ENCODE measurements around the gene OR2A25.
"Not testable (repeated sequence)": the region's sequence is repeated elsewhere in the genome, so short reads cannot be mapped to it uniquely, and the experiment has no call there.

Gene OR2A25, protein sequence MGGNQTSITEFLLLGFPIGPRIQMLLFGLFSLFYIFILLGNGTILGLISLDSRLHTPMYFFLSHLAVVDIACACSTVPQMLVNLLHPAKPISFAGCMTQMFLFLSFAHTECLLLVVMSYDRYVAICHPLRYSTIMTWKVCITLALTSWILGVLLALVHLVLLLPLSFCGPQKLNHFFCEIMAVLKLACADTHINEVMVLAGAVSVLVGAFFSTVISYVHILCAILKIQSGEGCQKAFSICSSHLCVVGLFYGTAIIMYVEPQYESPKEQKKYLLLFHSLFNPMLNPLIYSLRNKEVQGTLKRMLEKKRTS

DNA sequence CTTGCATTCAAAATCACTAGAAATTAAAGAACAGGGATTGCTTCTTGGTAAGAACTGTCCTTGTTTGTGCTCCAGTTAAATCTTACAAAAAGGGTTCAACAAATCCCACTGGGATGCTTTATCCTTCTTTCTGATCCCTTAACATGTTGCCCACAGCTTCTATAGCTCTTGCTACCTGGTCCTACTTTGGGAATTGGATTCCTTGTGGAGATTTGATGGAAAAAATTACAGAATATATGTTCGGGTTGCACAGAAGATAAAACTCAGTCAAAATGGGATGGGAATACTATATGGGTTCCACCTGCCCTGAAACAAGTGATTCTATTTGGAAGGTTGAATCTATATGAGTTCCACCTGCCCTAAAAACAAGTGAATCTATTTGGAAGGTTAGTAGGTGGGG, at the start of gene OR2A25:
OR2A25 (plus strand) TSS at position 301 of the 400 bp plus-strand sequence. CDS start 4,409 bp downstream, outside the sequence.
- DNase-seq (ENCODE audit: low read depth) = no peak

DNA sequence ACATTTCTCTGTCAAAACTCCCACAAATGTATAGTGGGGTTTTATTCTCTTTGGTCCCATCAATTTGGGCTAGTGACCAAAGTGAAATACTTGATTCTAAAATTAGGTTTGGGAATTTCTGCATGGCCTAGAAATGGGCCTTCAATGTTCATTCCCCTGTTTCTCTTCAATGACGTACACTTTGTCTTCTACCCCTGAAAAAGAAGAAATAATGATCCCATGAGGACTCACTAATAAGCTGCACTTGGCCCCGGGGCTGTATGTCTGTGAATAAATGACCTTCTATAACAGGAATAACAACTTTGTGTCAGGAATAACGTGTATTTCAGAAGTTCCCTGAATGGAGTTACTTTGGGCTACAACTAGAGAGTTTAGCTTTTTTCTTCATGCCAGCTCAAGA, 49.3 kb upstream of the OR2A25 start:
- no peak for DNase-seq (ENCODE audit: low read depth)

DNA sequence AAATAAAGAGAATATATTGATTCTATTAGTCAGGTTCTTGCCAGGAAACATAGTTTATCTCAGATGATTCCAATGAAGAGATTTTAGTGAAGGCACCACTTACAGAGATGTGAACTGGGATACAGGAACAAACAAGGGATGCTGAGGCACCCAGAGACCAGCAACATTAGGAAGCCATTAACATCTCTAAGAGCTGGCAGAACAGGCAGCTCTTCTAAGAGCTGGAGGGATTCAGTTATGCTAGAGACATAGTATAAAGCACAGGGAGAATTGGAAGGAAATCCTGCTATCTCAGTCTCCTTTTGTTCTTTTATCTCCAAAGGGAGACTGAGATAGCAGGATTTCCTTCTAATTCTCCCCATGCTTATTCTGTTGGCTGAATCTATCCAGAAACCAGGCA, 47.4 kb upstream of the OR2A25 start:
- DNase-seq (ENCODE audit: low read depth) = no peak

DNA sequence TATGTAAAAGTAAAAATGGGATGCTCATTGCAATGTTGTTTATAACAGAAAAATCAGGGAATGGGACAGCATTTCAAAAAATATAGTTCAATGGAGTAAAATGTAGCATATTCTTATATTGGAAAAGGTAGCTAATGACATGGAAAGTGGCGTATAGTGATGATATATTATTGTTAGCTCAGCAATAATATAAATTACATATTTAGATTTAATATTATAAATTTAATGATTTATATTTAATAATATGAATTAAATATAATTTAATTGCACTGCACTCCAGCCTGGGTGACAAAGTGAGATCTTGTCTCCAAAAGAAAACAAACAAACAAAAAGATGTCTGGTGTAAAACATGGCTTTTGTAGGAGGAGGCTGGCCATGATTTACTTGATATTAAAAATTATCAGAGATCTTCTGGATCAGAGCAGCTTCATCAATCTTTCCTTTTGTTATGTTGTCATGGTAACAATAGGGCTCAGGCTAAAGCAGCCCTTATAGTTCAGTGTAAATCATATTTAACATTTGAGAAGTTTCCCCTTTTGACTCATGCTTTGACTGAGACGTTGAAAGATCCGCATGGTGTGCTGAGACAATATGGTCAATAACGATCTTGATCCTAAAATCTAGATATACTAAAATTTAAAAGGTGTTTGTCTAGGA, 46.3 kb upstream of the OR2A25 start:
- DNase-seq (ENCODE audit: low read depth) = no peak

DNA sequence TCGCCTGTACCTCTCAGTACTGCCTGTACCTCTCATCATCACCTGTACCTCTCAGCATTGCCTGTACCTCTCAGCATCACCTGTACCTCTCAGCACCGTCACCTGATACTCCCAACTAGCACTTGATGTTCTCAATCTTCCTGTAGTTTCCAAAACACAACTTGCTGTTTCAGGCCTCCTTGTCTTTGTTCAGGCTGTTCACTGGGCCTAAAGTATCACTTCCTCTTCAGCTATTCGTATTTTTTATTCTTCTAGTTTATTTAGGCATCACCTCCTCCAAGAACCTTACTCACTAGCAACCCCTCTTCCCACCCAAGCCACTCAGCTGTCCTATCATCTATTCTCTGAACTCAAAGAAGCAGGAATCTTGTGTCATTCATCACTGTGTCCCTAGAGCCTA, 45.4 kb upstream of the OR2A25 start:
- no peak for DNase-seq (ENCODE audit: low read depth)

DNA sequence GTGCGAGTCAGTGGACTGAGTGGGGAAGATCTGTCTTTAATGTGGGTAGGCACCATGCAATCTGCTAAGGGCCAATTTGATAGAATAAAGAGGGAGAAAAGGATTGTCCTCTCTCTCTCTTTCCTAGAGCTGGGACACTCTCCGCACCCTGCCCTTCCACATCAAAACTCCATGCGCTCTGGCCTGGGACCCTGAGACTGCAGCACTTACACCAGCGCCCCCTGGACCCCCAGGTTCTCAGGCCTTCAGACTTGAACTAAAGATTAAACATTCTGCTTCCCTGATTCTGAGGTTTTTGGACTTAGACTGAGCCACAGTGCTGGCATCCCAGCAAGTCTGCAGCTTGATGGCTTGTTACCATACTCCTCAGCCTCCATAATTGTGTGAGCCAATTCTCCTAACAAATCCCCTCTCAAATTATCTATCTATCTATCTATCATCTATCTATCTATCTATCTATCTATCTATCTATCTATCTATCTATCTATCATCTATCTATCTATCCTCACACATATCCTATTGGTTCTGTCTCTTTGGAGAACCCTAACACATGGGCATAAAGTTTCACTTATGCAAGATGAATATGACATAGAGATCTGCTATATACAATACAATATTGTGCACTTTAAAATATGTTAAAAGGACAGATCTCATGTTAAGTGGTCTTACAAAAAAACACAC, 43.3 kb upstream of the OR2A25 start:
- no peak for DNase-seq (ENCODE audit: low read depth)

DNA sequence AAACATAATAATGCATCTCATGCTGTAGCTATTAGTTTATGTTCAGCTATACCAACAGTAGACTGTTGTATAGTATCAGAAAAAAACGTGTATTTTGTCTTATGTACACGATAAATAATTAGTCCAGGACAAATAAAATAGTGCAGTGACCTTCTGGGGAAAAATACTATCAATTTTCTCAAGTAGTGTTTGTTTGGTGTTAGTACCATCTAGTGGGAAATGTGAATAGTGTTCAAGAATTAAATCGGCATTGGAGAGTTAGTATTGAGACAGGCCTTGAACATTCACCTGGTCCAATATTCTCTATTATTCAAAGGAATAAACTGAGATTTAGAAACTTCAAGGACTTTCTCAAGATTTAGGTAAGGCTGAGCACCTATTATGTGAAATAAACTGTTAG, 42.5 kb upstream of the OR2A25 start:
- no peak for DNase-seq (ENCODE audit: low read depth)

DNA sequence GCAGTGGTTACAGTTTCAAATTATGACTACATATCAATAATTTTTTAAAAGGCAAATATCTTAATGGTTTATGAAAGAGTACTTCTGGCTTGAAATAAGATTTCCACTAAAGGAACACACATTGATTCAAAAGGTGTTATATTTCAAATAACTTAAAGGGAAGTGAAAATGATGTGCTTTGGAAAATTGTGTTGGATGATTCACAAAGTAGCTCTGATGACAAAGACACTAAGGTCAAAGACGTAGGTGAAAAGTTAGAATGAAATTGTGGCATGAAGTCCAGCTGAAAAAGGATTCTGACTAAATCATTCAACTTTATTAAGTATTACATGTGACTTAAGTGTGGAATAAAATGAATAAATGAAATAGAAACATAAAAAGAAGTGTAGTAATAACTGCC, 41.6 kb upstream of the OR2A25 start:
- no peak for DNase-seq (ENCODE audit: low read depth)

DNA sequence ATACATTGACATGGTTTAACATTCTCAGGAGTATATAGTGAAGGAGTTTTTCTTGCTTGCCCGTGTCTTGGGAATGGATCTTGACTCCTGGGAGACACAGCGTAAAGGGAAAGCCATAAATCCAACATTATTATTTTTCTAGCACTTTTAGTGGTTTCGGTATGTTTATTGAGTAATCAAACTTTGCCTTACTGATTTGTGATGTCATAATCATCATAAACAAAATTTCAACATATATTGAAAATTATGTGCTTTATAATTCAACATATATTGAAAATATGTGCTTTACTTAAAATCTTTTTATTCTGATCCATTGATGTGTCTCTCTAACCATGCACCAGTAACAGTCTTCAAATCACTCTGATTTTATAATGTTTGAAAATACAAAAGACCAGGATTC, 41.1 kb upstream of the OR2A25 start:
- DNase-seq (ENCODE audit: low read depth) = no peak

DNA sequence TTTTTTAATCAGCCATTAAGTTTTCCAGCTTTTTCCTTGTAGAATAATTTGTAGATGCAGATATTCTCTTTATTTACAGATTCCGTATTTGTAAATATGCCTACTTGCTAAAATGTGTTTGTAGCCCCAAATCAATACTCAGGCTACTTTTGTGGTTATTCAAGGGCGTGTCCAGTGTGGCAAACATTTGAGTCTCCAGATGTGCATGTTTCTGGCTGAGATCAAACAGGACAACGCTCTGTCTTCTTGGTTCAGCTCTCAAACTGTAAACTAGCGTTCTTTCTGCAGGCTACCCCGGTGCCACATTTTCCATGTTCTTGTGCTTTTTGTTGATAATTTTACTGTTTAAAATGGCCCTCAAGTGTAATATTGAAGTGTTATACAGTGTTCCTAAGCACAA, 37.1 kb upstream of the OR2A25 start:
- DNase-seq (ENCODE audit: low read depth) = no peak

DNA sequence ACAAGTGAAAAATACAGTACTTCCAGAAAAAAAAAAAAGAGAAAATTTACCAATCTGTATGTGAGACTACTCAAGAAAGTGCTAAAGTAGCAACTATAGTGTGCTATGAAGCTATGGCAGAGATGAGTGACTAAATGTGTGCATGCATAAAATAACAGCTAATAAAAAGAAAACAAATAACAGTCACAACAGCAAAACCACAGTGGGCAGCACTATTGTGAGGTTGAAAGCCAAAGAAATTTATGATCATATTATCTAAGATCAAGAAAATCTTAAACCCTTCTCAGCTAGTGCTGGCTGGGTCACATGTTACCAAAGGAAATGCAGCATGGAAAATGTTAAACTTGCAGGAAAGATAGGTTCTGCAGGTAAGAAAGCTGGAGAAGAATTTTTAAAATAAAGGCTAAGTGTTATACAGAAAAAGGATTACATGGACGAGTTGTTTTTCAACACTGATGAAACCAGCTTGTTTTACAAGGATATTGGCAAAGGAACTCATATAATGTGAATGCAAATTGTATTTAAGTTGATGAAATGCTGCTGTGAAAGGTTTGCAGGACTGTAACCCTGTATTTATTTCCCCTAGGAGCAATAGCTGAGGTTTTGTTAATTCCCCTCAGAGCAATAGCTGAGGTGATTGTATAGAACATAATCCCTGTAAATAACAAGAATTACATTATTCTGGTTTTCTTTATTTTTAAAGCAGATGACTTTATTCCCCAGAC, 36.5 kb upstream of the OR2A25 start:
- no peak for DNase-seq (ENCODE audit: low read depth)

DNA sequence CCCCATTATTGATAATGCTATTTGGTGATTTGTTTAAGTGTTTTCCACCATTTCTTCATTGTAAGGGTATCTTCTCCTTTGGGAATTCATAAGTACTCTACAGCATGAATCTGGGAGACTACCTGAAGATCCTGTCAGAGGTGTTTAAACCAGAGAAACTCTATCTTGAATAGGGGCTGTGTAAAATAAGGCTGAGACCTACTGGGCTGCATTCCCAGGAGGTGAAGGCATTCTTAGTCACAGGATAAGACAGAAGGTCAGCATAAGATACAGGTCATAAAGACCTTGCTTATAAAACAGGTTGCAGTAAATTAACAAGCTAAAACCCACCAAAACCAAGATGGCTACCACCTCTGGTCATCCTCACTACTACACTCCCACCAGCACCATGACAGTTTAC, 34.2 kb upstream of the OR2A25 start:
- DNase-seq (ENCODE audit: low read depth) = no peak

DNA sequence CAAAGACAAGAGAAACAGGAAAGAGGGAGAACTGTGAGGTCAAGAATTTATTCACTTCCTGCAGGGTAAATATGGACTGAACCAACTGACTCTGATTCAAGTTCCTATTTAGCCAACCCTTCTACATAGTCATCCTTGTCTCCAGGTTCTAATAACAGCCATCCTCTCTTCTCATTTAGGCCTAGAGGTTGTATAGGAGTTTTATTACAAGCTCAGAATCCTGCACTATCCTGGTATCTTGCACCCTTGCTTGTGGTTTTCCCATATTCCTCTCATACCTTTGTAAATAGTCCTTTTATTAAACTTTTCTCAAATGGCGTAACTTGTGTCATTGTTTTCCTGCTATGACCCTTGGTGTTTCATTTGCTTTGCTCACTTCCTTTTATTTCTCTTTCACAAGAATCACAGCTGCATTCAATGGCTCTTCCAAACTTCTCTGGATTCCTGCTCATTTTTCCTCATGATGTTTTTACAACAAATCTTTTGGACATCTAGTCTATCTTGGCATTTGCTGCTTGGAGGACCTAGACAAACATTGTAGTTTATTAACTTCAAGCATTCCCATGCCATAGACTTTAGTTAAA, 33.2 kb upstream of the OR2A25 start:
- DNase-seq (ENCODE audit: low read depth) = no peak

DNA sequence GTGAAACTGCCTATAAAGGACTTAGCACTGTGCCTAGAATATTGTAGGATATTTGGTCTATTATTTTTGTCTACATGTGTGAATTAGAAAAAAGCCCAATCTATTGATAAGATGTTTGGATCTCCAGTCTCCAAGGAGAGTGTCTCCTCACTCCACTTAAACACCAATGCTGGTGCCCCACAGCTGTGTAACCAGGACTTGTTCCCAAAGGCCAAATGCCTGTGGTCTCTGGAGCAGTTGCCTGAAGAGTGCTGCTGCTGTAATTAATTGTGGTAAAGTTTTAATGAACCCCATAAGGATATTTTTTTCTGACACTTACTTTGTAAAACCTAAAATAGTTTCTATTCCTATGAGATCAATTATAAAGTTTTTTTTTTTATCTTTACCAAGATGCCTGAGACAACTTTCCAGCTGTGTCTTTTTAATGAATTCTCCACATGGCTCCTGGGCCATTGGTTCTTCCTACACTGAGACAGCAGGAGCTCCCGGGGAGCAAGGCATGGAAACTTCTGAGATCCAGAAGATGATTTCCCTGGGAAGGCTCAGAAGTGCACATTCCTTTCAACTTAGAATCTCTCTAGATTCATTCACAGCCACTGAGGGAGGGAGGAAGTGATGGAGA, 32.1 kb upstream of the OR2A25 start:
- no peak for DNase-seq (ENCODE audit: low read depth)

DNA sequence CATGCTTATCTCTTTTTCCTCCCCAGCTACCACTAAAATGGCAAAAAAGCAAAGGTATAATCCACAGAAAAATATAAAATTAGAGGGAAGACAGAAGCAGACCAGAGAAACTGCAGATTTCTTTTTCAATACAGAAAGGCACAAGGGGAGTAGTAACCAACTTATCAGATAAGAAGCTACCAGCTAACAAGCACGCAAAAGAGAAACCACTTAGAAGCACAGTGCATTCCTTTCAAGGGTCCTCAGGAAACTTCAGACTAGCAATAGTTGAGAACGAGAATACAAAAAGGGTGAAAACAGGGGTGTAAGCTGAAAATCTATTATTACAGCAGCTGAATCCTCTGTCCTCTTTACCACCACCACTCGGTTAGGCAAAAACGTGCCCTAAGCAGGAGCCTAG, 30.7 kb upstream of the OR2A25 start:
- no peak for DNase-seq (ENCODE audit: low read depth)

DNA sequence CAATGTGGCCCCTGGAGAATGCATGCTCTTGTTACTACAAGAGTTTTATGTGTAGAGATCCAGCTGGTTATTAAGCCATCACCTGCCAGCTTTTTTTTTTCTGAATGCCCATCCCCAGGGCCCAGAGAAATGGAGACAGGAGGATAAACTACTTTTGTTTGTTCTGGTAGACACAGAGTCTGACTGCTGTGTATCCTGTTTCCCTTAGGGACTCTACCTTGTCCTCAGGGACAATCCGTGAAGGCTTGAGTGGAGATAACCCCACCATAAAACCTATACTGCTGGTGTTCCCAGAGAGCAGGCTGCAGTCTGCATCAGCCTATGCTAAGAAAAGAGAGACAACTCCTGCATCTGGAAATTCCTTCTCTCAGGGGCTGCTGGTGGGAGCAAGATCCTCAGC, 21.0 kb upstream of the OR2A25 start, which contains the start of gene OR2A5:
OR2A5 (plus strand) TSS at position 301 of the 400 bp plus-strand sequence. CDS start 1,454 bp downstream, outside the sequence.
- no peak for DNase-seq (ENCODE audit: low read depth)

DNA sequence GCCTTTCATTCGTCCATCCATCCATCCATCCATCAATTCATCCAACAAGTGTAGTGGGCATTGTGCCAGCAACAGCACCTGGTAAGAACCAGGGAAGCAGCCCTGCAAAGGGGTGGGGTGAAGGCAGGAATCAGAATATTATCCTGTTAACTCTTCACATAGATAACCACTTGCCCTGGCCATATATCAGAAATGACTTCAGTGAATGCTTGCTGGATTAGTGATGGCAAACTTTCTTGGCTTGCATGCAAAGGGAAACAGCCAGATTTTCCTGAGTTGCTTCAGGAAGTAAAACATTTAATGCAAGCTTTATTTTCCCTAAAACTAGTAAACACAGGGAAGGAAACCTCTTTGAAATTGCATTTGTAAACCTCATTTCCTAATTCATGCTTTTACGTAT, 20.1 kb upstream of the OR2A25 start:
- DNase-seq (ENCODE audit: low read depth) = no peak

DNA sequence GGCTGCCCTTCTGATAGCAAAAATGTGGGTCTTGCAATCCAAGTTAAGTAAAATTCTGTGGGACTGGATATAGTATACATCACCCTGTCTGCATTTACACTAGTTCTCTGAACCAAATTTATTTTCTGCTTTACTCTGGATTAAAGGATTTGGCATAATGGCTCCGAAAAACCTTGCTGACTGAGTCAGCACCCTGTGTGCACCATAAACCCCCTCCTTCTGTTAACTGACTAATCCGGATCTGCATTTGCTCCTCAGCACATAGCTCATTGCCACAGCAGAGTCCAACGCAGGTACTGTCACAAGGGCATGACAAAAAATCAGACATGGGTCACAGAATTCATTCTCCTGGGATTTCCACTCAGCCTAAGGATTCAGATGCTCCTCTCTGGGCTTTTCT, 19.5 kb upstream of the OR2A25 start:
- DNase-seq (ENCODE audit: low read depth) = no peak

DNA sequence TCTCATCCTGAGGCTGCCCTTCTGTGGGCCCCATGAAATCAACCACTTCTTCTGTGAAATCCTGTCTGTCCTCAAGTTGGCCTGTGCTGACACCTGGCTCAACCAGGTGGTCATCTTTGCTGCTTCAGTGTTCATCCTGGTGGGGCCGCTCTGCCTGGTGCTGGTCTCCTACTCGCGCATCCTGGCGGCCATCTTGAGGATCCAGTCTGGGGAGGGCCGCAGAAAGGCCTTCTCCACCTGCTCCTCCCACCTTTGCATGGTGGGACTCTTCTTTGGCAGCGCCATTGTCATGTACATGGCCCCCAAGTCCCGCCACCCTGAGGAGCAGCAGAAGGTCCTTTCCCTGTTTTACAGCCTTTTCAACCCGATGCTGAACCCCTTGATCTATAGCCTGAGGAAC, 18.7 kb upstream of the OR2A25 start:
- not testable (repeated sequence) for DNase-seq (ENCODE audit: low read depth)

DNA sequence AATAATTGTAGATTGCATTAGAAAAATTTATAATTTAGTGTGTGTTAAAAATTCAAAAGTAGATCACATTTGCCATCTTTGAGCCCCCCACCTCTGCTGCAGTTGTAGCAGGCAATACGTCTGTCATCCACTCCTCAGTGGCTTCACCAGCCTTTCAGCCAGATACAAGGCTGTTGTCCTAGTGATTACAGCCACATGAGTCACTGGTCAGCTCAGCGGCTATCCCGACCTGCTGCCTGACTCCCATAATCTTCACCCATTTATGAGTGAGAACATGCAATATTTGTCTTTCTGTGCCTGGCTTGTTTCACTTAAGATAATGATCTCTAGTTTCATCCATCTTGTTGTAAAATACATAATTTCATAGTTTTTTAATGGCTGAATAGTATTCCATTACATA, 11.7 kb upstream of the OR2A25 start:
- DNase-seq (ENCODE audit: low read depth) = no peak

DNA sequence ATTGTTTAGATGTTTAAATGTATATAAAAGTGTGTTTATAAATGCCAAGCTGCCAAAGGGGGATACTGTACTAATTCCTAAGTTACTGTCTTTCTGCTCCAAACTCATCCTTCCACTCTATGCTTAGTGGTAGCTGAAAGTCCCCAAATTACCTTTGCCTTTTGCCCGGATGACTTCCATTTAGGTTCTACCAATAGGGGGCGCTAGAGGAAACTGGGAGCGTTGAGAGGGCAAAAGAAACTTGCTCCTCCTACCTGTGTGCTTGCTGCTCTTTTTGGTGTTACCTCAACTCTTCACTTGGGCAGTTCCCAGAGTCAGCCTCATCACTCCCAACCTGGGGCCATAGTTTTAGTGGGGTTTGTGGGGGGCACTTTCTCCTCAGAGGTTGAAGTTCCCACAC, 5.9 kb upstream of the OR2A25 start:
- no peak for DNase-seq (ENCODE audit: low read depth)

DNA sequence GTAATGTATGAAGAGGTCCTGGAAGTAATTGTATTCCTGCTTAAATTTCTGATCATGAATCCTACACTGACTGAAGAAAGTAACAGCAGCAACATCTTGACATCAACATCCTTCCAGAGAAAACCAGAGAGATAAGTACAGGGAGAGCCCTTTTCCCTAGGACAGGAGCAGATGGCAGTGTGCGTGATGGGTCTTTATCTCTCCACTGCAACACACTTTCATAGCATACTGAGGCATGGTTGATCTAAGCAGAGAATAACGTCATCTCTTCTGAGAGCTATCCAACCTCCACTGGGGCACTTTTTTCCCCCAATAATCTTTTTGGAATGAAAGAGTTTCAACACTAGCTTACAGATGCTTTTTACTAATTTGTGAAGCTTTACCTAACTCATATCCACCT, 342 bp downstream of the OR2A25 start:
- no peak for DNase-seq (ENCODE audit: low read depth)
